Measurements from ENCODE around the gene ADAMTS13.
"Not testable (repeated sequence)": the region's sequence is repeated elsewhere in the genome, so short reads cannot be mapped to it uniquely, and the experiment has no call there.

ADAMTS13 gene

GRCh38 chr9:133425049-133425632 is 3.0 kb downstream of the ADAMTS13 start:
- DNase-seq (ENCODE audit: low spot score), result no peak

GRCh38 chr9:133426011-133426410 is 3.8 kb downstream of the ADAMTS13 start:
- DNase-seq (ENCODE audit: low spot score), result no peak

- DNase-seq (ENCODE audit: low spot score), result no peak
Measured at GRCh38 chr9:133427658-133428348, 5.6 kb downstream of the ADAMTS13 start.

GRCh38 chr9:133428617-133429101 is 6.5 kb downstream of the ADAMTS13 start:
- DNase-seq (ENCODE audit: low spot score), result no peak

GRCh38 chr9:133429214-133429613 is 7.0 kb downstream of the ADAMTS13 start:
- DNase-seq (ENCODE audit: low spot score), result no peak

- DNase-seq (ENCODE audit: low spot score), result no peak
Measured at GRCh38 chr9:133429641-133430161, 7.5 kb downstream of the ADAMTS13 start.

GRCh38 chr9:133430244-133430643 is 8.1 kb downstream of the ADAMTS13 start:
- no peak for DNase-seq (ENCODE audit: low spot score)

GRCh38 chr9:133433351-133433843 is 11.2 kb downstream of the ADAMTS13 start:
- no peak for DNase-seq (ENCODE audit: low spot score)

- DNase-seq (ENCODE audit: low spot score), result no peak
Measured at GRCh38 chr9:133436681-133437080, 14.5 kb downstream of the ADAMTS13 start.

GRCh38 chr9:133437753-133438531 is 15.8 kb downstream of the ADAMTS13 start:
- DNase-seq (ENCODE audit: low spot score), result no peak

GRCh38 chr9:133439337-133439736 is 17.2 kb downstream of the ADAMTS13 start:
- no peak for DNase-seq (ENCODE audit: low spot score)

GRCh38 chr9:133440874-133441273 is 18.7 kb downstream of the ADAMTS13 start:
- DNase-seq (ENCODE audit: low spot score), result no peak

- no peak for DNase-seq (ENCODE audit: low spot score)
Measured at GRCh38 chr9:133441571-133441970, 19.4 kb downstream of the ADAMTS13 start.

GRCh38 chr9:133443248-133443647 is 21.1 kb downstream of the ADAMTS13 start:
- no peak for DNase-seq (ENCODE audit: low spot score)

- no peak for DNase-seq (ENCODE audit: low spot score)
Measured at GRCh38 chr9:133443982-133444381, 21.8 kb downstream of the ADAMTS13 start.

- no peak for DNase-seq (ENCODE audit: low spot score)
Measured at GRCh38 chr9:133445293-133445969, 23.3 kb downstream of the ADAMTS13 start.

GRCh38 chr9:133448487-133448972 is 26.4 kb downstream of the ADAMTS13 start:
- no peak for DNase-seq (ENCODE audit: low spot score)

- DNase-seq (ENCODE audit: low spot score), result no peak
Measured at GRCh38 chr9:133449760-133450159, 27.6 kb downstream of the ADAMTS13 start.

- not testable (repeated sequence) for DNase-seq (ENCODE audit: low spot score)
Measured at GRCh38 chr9:133451865-133452264, 29.7 kb downstream of the ADAMTS13 start.

GRCh38 chr9:133452562-133452961 is 30.4 kb downstream of the ADAMTS13 start:
- DNase-seq (ENCODE audit: low spot score), result no peak

- no peak for DNase-seq (ENCODE audit: low spot score)
Measured at GRCh38 chr9:133453651-133454050, 31.5 kb downstream of the ADAMTS13 start.

- DNase-seq (ENCODE audit: low spot score), result no peak
Measured at GRCh38 chr9:133454325-133454724, 32.2 kb downstream of the ADAMTS13 start.

Measured in left forelimb (tissue), 1 donor.